ENCODE measurements around the gene SETD3. TPM values are rescaled to one million over a fixed set of nuclear protein-coding genes. Genes with fewer than 3 reads are reported as not detected.
A peak's percentile ranks its signal among the peaks of the same experiment; 100 is the strongest.

The SETD3 gene
- polyA plus RNA-seq, 1 donor from 2014 or later, result 49.6 TPM

GRCh38 chr14:99518441-99519346 lies 38.0 kb upstream of the SETD3 start:
- Histone ChIP-seq H3K4me3 (ENCODE audit: low read length) (no peak overlapping the region), H3K9me2 (ENCODE audit: insufficient read depth, low read length) (no peaks in the 10 kb centered on the region), H3K9me3 (ENCODE audit: low read length) (no peaks in the 10 kb centered on the region), H3K36me3 (ENCODE audit: insufficient read depth, low read length) (no peaks in the 10 kb centered on the region), H3K79me2 (replicated peaks; ENCODE audit: insufficient read depth, low read length) (peaks cover 5% of the 10 kb centered on the region), H3K27me3 (ENCODE audit: insufficient read depth, low read depth, low read length) (no peaks in the 10 kb centered on the region), H3K9ac (ENCODE audit: low read length) (no peak overlapping the region), H4K20me1 (ENCODE audit: insufficient read depth) (no peaks in the 10 kb centered on the region), H3K4me2 (ENCODE audit: low read length) (no peak overlapping the region), H3F3A (ENCODE audit: insufficient read depth, low read length, poor library complexity, severe bottlenecking) (no peaks in the 10 kb centered on the region), H2AFZ (ENCODE audit: low read depth, low read length) (no peak overlapping the region), H3K27ac (ENCODE audit: low read length) (no peak overlapping the region)
- TF ChIP-seq MXI1 (conservative IDR thresholded peaks at IDR 0.05; ENCODE audit: poor library complexity, severe bottlenecking) (no peak), RAD21 (conservative IDR thresholded peaks at IDR 0.05) (peak; percentile 93), POLR2AphosphoS5 (IDR thresholded peaks at IDR 0.05) (no peak), CTCF (IDR thresholded peaks at IDR 0.05; ENCODE audit: poor library complexity, severe bottlenecking) (peak; percentile 90), SMC3 (conservative IDR thresholded peaks at IDR 0.05; ENCODE audit: poor library complexity) (peak; percentile 92), TAF1 (IDR thresholded peaks at IDR 0.05; ENCODE audit: low read depth) (no peak), REST (IDR thresholded peaks at IDR 0.05; ENCODE audit: borderline replicate concordance) (no peak), EP300 (conservative IDR thresholded peaks at IDR 0.05; ENCODE audit: poor library complexity, severe bottlenecking) (no peak), EZH2 (IDR thresholded peaks at IDR 0.05; ENCODE audit: borderline replicate concordance, insufficient read depth, low read length, poor library complexity, severe bottlenecking) (no peak)

GRCh38 chr14:99517643-99518381 lies 37.2 kb upstream of the SETD3 start:
- no peak overlapping the region for H2AFZ ChIP-seq (ENCODE audit: low read depth, low read length)
- H3K36me3 ChIP-seq (ENCODE audit: insufficient read depth, low read length), result no peaks in the 10 kb centered on the region
- no peaks in the 10 kb centered on the region for H3K27me3 ChIP-seq (ENCODE audit: insufficient read depth, low read depth, low read length)

More at GRCh38 chr14:99517643-99518381, 37.2 kb upstream of the SETD3 start:
- H3K9me2 ChIP-seq (ENCODE audit: insufficient read depth, low read length), result no peaks in the 10 kb centered on the region
- no peaks in the 10 kb centered on the region for H3K9me3 ChIP-seq (ENCODE audit: low read length)
- H3K9ac ChIP-seq (ENCODE audit: low read length), result no peak overlapping the region
- TF ChIP-seq EP300 (conservative IDR thresholded peaks at IDR 0.05; ENCODE audit: poor library complexity, severe bottlenecking), result no peak
- H3K4me2 ChIP-seq (ENCODE audit: low read length), result no peak overlapping the region
- peaks cover 5% of the 10 kb centered on the region for H3K79me2 ChIP-seq (replicated peaks; ENCODE audit: insufficient read depth, low read length)
- H3K4me3 ChIP-seq (ENCODE audit: low read length), result no peak overlapping the region
- no peaks in the 10 kb centered on the region for H4K20me1 ChIP-seq (ENCODE audit: insufficient read depth)
- no peaks in the 10 kb centered on the region for H3F3A ChIP-seq (ENCODE audit: insufficient read depth, low read length, poor library complexity, severe bottlenecking)
- no peak overlapping the region for H3K27ac ChIP-seq (ENCODE audit: low read length)
